NB4 (cell line): Measurements from ENCODE around the gene CRACR2B.

ENCODE experiments used
- DNase-seq: peaks from one replicate; pipeline ENCODE4 v3.0.0; 2010; ENCODE audit warnings: low read depth
- H3K4me3 ChIP-seq: one replicate; pipeline ENCODE4 v1.5.1; 2011; ENCODE audit warnings: mild to moderate bottlenecking, low read depth, low read length, moderate library complexity
- MYC ChIP-seq: IDR thresholded peaks from 2 replicates; pipeline ENCODE4 v1.6.1; 2011; ENCODE audit warnings: low read depth, low read length
- POLR2A ChIP-seq: IDR thresholded peaks from 2 replicates; pipeline ENCODE4 v1.6.1; 2011; ENCODE audit warnings: mild to moderate bottlenecking; ENCODE audit not compliant: insufficient read length; ENCODE audit errors: extremely low read depth
- TF ChIP-seq, protein P1 (sequence below): IDR thresholded peaks from 2 replicates; pipeline ENCODE4 v1.6.1; 2011; ENCODE audit warnings: low read depth, low read length
- TF ChIP-seq, protein P2 (sequence below): IDR thresholded peaks from one replicate; pipeline ENCODE4 v1.5.1; 2012; ENCODE audit warnings: low read depth, low read length

CRACR2B gene

DNA sequence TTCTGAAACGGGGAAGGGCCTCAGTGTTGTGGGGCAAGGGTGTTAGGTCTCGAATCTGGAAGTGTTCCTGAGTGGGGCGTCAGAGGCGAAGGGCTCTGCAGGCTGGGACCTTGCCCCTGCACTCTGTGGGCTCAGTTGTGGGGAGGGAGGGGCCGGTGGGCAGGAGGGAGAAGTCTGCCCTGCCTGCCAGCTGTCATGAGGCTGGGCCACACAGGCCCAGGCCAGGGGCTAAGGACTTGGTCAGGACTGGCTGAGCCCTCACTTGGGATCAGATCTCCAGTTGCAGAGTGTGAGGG is at the start of gene CRACR2B:
Gene CRACR2B (plus strand): TSS at position 23 of the 296 bp plus-strand sequence. CDS start 689 bp downstream, outside the sequence.
- TF ChIP-seq, protein P1, sequence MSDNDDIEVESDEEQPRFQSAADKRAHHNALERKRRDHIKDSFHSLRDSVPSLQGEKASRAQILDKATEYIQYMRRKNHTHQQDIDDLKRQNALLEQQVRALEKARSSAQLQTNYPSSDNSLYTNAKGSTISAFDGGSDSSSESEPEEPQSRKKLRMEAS = no peak
- TF ChIP-seq MYC = no peak
- no peak for TF ChIP-seq POLR2A
- TF ChIP-seq, protein P2, sequence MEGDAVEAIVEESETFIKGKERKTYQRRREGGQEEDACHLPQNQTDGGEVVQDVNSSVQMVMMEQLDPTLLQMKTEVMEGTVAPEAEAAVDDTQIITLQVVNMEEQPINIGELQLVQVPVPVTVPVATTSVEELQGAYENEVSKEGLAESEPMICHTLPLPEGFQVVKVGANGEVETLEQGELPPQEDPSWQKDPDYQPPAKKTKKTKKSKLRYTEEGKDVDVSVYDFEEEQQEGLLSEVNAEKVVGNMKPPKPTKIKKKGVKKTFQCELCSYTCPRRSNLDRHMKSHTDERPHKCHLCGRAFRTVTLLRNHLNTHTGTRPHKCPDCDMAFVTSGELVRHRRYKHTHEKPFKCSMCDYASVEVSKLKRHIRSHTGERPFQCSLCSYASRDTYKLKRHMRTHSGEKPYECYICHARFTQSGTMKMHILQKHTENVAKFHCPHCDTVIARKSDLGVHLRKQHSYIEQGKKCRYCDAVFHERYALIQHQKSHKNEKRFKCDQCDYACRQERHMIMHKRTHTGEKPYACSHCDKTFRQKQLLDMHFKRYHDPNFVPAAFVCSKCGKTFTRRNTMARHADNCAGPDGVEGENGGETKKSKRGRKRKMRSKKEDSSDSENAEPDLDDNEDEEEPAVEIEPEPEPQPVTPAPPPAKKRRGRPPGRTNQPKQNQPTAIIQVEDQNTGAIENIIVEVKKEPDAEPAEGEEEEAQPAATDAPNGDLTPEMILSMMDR = no peak
- H3K4me3 ChIP-seq = peak within 1 kb of the TSS; percentile 63
- DNase-seq = peak; percentile 79

DNA sequence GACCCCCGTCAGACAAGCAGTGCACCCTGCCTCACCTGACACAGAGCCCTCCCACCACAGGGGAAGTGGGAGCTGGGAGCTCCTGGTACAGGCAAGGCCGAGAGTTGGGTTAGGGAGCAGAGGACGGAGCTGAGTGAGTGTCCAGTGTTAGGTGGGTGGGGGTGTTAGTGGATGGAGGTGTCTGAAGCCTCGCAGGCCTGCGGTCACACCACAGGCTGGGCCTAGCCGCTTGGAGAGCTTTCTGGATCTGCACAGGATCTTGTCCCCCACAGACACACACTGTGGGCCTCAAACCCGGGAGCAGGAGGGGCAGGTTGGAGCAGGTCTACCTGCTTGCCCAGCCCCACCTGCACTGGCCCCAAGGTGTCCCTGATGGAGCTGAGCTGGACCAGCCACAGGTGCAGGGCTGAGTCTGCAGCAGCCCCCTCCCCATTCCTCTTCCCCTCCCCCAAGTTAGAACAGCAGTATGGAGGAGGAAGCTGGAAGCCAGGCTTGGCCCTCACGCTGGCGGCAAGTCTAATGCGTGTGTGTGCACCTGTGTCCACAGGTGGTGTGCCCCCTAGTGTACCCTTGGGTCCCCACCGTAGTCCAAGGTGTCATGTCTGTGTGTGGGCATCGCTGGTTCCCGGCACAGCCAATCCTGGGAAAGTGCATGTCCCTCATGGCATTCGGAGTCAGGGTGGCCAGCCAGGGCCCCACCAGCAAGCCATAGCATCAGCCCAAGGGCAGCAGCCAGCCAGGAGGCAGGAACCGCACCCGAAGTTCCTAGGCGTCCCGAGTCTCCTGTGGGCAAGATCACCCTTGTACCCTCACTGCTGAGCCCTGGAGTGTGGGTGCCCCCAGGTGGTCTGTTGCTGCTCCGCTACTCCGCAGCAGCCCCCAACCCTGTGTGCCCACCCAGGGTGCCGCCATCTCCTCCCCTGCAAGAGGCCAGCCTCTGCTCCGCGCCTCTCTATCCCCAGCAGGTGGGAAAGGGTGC is 48.5 kb upstream of the CRACR2B start:
- TF ChIP-seq POLR2A = no peak
- no peak for TF ChIP-seq MYC
- TF ChIP-seq, protein P1 = no peak
- TF ChIP-seq, protein P2 = no peak
- H3K4me3 ChIP-seq = no peak overlapping the region
- no peak for DNase-seq

DNA sequence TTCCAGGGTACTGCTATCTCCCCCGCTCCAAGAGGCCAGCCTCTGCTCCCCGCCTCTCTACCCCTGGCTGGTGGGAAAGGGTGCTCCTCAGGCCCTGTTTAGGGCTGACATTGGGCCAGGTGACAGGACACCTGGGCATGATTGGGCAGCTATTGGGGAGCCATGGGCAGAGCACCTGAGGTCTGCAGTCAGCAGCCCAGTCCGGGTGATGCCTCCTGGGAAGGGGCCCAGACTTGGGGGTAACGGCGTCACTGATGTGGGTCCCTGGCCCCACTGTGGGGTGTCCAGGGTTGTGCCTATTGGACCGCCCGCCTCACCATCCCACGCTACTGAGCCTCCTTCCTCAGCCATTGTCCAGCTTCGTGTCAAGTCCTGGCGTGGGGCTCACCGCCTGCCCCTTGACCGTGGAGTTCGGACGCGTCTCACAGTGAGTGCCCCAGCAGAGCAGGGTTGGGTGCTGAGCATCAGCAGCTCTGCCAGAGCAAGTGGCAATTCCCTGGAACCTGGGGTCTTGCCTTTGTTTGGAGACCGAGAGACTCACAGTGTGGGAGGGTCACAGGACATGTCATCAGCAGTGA is 47.7 kb upstream of the CRACR2B start:
- no peak overlapping the region for H3K4me3 ChIP-seq
- DNase-seq = no peak
- TF ChIP-seq, protein P1 = no peak
- TF ChIP-seq, protein P2 = no peak
- no peak for TF ChIP-seq POLR2A
- no peak for TF ChIP-seq MYC

DNA sequence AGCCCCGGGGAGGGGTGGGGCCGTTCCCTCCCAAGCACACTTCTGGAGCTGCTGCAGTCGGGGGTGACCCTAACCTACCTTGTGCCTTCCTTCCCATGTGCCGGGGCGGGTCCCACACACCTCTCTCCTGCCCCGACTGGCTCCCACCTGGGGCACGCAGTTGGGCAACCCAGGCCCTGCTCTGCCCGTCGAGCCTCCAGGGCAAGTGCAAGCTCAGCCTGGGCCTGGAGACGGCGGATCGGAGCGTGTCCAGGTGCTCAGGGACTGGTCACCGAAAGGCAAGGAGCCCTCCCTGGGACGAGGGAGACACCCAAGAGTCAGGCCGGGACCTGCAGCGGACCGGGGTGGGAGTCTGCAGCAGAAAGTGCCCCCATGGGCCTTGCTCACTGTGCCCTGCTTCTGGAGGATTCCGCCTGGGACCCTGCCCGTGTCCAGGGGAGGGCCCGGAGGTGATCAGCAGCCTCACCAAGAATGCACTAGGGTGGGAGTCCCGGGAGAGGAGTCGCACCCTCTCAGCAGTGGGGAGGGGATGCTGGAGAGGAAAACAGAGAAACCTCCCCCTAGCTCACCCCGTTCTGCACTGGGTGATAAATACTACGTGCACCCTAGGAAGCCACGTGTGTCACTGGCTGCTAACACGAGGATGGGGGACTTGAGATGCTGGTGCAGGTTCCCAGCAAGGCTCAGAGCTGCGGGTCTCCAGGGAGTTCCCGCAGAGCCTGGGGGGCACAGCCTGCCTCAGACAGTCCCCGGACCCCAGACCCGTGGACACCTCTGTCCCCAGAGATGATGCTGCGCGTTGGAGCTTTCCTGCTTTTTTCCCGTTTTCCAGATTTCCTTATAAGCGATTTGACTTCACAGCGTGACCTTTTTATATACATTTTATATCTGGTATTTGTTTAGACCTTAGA is 45.2 kb upstream of the CRACR2B start:
- no peak overlapping the region for H3K4me3 ChIP-seq
- DNase-seq = no peak
- TF ChIP-seq, protein P1 = no peak
- TF ChIP-seq POLR2A = no peak
- TF ChIP-seq, protein P2 = no peak
- TF ChIP-seq MYC = no peak

DNA sequence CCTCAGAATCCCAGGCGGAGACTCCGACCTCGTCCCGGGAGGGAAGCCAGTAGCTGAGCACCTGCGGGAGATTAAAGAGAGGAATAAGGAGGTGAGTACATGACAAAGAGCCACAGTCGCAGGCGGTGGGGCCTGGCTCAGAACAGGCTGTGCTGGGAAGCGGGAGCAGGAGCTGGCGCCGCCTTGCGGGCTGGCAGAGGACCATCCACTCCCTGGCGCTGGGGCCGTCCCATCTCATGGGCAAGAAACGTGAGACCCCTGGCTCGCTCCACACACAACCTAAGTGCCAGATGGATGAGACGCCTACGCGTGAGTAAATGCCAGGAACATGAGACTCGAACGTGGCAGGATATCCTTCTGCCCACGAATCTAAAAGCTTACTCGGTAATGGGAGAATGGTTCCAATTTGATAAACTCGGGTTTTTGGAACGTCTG is 44.1 kb upstream of the CRACR2B start:
- no peak overlapping the region for H3K4me3 ChIP-seq
- TF ChIP-seq POLR2A = no peak
- no peak for TF ChIP-seq MYC
- TF ChIP-seq, protein P1 = no peak
- TF ChIP-seq, protein P2 = no peak

More for the DNA sequence above, 44.1 kb upstream of the CRACR2B start:
- no peak for DNase-seq
